ENCODE data around the gene CYP39A1. TPM values are rescaled to one million over a fixed set of nuclear protein-coding genes. Genes with fewer than 3 reads are reported as not detected.

Gene CYP39A1
- total and polyA plus RNA-seq, 2 donors (not counting 1 experiment from before 2014, with no cell fraction given) = not detected

DNA sequence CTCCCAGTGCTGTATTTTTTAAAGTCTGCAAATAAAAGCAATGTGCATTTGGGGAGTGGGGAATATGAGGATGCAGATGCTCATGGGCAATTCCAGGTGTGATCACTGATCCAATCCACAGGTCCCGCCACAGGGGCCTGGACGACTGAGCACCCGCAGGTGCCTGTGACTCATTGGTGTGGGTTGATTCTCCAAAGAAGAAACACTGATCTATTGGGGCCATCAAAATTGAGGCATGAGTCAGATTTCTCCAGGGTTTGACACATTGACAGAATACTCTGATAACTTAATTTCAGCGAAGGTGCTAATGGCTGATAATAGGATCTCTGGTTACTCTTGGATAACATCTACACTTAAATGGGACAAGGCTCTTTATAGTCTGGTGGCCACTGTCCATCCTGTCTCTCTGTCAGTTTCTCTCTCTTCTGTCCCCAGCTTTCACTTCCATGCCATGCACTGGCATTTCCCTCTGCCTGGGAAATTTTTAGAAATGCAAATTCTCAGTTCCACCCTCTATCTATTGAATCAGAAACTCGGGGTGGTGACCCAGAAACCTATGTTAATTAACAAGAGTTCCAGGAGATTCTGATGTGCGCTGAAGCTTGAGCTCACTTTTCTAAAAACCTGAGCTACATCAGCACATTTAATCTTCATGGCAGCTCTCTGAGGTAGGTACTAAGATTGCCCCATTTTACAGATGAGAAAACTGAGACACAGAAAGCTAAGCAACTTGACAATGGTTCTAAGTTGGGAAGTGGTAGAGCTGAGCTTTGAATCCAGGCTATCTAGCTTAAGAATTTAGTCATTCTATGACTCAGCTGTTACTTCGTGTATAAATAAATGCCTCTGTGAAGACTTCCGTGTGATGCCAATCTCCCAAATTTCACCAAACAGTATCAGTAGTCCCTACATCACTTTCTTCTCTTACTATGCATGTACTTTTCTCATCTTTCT, 151.2 kb downstream of the CYP39A1 start:
- POLR2A ChIA-PET = no interaction called here

DNA sequence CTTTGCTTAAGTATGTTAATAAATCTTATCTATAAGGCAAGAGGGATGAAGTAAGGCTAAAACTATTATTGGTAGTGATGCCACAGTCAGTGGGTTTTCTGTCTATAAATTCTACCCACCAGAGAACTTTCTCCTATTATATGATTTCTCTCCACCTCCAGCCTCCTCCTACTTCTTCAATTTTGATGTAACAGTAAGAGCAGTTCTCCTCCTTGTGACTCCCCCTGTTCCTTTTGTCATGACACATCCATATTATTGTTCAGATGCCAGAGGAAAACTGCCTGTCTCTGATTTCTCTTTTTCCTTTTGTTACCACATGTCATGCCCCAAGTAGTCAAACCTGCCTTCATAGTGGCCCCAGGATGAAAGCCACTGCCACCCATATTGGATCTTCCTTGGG, 152.2 kb downstream of the CYP39A1 start:
- Histone ChIP-seq H3K79me2 (ENCODE audit: control insufficient read depth, insufficient read depth, low read length) (no peaks in the 10 kb centered on the region), H3K4me1 (ENCODE audit: control insufficient read depth in 2 of 2, insufficient read depth in 2 of 2, low read length in 2 of 2) (no peaks in the 10 kb centered on the region), H3K9ac (ENCODE audit: low read length) (no peak overlapping the region), H3K27ac (ENCODE audit: low read length in 2 of 2) (no peak overlapping the region), H4K20me1 (ENCODE audit: control insufficient read depth, insufficient read depth, low read length, poor library complexity, severe bottlenecking) (no peaks in the 10 kb centered on the region), H3K9me3 (ENCODE audit: control extremely low read depth in 1 of 3, control insufficient read depth in 2 of 3, insufficient read depth in 1 of 3, low read length in 2 of 3) (no peaks in the 10 kb centered on the region), H3K4me3 (ENCODE audit: control extremely low read depth in 1 of 5, extremely low read depth in 1 of 5, insufficient read depth in 1 of 5, low read depth in 2 of 5, low read length in 4 of 5) (no peak overlapping the region), H3K4me2 (replicated peaks; ENCODE audit: low read depth, low read length, poor library complexity, severe bottlenecking) (no peak overlapping the region), H2AFZ (ENCODE audit: insufficient read depth, low read depth, low read length, poor library complexity, severe bottlenecking) (no peak overlapping the region), H3K27me3 (replicated peaks in 1 of 4; ENCODE audit: control extremely low read depth in 1 of 4, control insufficient read depth in 3 of 4, insufficient read depth in 4 of 4, low read length in 3 of 4) (peaks cover 0 to 10% (median 7%) of the 10 kb centered on the region in 4 experiments), H3K36me3 (replicated peaks in 1 of 2; ENCODE audit: control extremely low read depth in 1 of 2, control insufficient read depth in 1 of 2, extremely low read depth in 1 of 2, insufficient read depth in 2 of 2, low read length in 1 of 2) (no peaks in the 10 kb centered on the region)
- intact Hi-C loops (cut with micrococcal nuclease) = no loop called here
- no peak for TF ChIP-seq EZH2 (IDR thresholded peaks at IDR 0.05; ENCODE audit: borderline replicate concordance, insufficient read depth, low read depth, low read length, poor library complexity, severe bottlenecking)
- TF ChIP-seq, protein P1, sequence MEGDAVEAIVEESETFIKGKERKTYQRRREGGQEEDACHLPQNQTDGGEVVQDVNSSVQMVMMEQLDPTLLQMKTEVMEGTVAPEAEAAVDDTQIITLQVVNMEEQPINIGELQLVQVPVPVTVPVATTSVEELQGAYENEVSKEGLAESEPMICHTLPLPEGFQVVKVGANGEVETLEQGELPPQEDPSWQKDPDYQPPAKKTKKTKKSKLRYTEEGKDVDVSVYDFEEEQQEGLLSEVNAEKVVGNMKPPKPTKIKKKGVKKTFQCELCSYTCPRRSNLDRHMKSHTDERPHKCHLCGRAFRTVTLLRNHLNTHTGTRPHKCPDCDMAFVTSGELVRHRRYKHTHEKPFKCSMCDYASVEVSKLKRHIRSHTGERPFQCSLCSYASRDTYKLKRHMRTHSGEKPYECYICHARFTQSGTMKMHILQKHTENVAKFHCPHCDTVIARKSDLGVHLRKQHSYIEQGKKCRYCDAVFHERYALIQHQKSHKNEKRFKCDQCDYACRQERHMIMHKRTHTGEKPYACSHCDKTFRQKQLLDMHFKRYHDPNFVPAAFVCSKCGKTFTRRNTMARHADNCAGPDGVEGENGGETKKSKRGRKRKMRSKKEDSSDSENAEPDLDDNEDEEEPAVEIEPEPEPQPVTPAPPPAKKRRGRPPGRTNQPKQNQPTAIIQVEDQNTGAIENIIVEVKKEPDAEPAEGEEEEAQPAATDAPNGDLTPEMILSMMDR (IDR thresholded peaks at IDR 0.05) = no peak
- Mint-ChIP-seq H3K4me1 (no peaks in the 10 kb centered on the region), H3K27ac (no peak overlapping the region), H3K9me3 (ENCODE audit: insufficient read depth) (no peaks in the 10 kb centered on the region), H3K4me3 (no peak overlapping the region), H3K27me3 (peaks cover 36% of the 10 kb centered on the region)
- DNase-seq (no peak), ATAC-seq (ENCODE audit: low read depth) (no peak)
- ChIA-PET CTCF (no interaction called here), POLR2A (no interaction called here)

More for the DNA sequence above, 151.2 kb downstream of the CYP39A1 start:
- no peak for DNase-seq
- Histone ChIP-seq H3K4me3 (ENCODE audit: control extremely low read depth in 1 of 5, extremely low read depth in 1 of 5, insufficient read depth in 1 of 5, low read depth in 2 of 5, low read length in 4 of 5) (no peak overlapping the region), H3K9me3 (ENCODE audit: control extremely low read depth in 1 of 3, control insufficient read depth in 2 of 3, insufficient read depth in 1 of 3, low read length in 2 of 3) (no peaks in the 10 kb centered on the region), H3K4me1 (ENCODE audit: control insufficient read depth in 2 of 2, insufficient read depth in 2 of 2, low read length in 2 of 2) (no peaks in the 10 kb centered on the region), H3K27ac (ENCODE audit: low read length in 2 of 2) (no peak overlapping the region), H3K27me3 (replicated peaks in 1 of 4; ENCODE audit: control extremely low read depth in 1 of 4, control insufficient read depth in 3 of 4, insufficient read depth in 4 of 4, low read length in 3 of 4) (peaks cover 0 to 7% (median 5%) of the 10 kb centered on the region in 4 experiments), H3K9ac (ENCODE audit: low read length) (no peak overlapping the region), H3K4me2 (replicated peaks; ENCODE audit: low read depth, low read length, poor library complexity, severe bottlenecking) (no peak overlapping the region), H2AFZ (ENCODE audit: insufficient read depth, low read depth, low read length, poor library complexity, severe bottlenecking) (no peak overlapping the region), H3K36me3 (replicated peaks in 1 of 2; ENCODE audit: control extremely low read depth in 1 of 2, control insufficient read depth in 1 of 2, extremely low read depth in 1 of 2, insufficient read depth in 2 of 2, low read length in 1 of 2) (no peaks in the 10 kb centered on the region), H4K20me1 (ENCODE audit: control insufficient read depth, insufficient read depth, low read length, poor library complexity, severe bottlenecking) (no peaks in the 10 kb centered on the region), H3K79me2 (ENCODE audit: control insufficient read depth, insufficient read depth, low read length) (no peaks in the 10 kb centered on the region)
- TF ChIP-seq, protein P1 (IDR thresholded peaks at IDR 0.05) = no peak
- TF ChIP-seq EZH2 (IDR thresholded peaks at IDR 0.05; ENCODE audit: borderline replicate concordance, insufficient read depth, low read depth, low read length, poor library complexity, severe bottlenecking) = no peak
- 73% methylated on average over 6 of the region's 8 CpGs for WGBS (ENCODE audit: insufficient coverage)
- H3K27ac Mint-ChIP-seq = no peak overlapping the region
- CTCF ChIA-PET = no interaction called here
- peaks cover 29% of the 10 kb centered on the region for H3K27me3 Mint-ChIP-seq
- H3K9me3 Mint-ChIP-seq (ENCODE audit: insufficient read depth) = no peaks in the 10 kb centered on the region
- H3K4me1 Mint-ChIP-seq = no peaks in the 10 kb centered on the region
- ATAC-seq (ENCODE audit: low read depth) = no peak
- intact Hi-C loops (cut with micrococcal nuclease) = no loop called here
- H3K4me3 Mint-ChIP-seq = no peak overlapping the region
